Aorta (tissue), 5 donors: ENCODE measurements around the gene CCL2. TPM values are rescaled to one million over a fixed set of nuclear protein-coding genes. Genes with fewer than 3 reads are reported as not detected.

Experiments used
- ATAC-seq: fragments of 200-7000 bp; cut with Tn5 transposase; one replicate; pipeline ENCODE4 v1.9.1; 2022; ENCODE audit warnings: moderate library complexity; ENCODE audit not compliant: low FRiP score
- DNase-seq, 2 donors: peaks; one replicate each; pipeline ENCODE4 v3.0.0-alpha.2; 2020
- H3K27ac ChIP-seq, 2 donors: one replicate each; pipeline ENCODE4 v1.5.1; 2013; ENCODE audit warnings: low read length in 2 of 2, mild to moderate bottlenecking in 2 of 2, moderate library complexity in 2 of 2, control low read depth in 1 of 2, inconsistent platforms in 1 of 2, low read depth in 1 of 2
- H3K27me3 ChIP-seq, 2 donors: one replicate each; pipeline ENCODE4 v1.6.1; 2013; ENCODE audit warnings: control low read depth in 1 of 2, low read length in 1 of 2, mild to moderate bottlenecking in 1 of 2, moderate library complexity in 1 of 2; ENCODE audit not compliant: insufficient read depth in 2 of 2, control insufficient read depth in 1 of 2
- H3K36me3 ChIP-seq, 2 donors: one replicate each; pipeline ENCODE4 v1.6.1; 2013; ENCODE audit warnings: control low read depth in 1 of 2, low read length in 1 of 2, mild to moderate bottlenecking in 1 of 2; ENCODE audit not compliant: insufficient read depth in 2 of 2, control insufficient read depth in 1 of 2
- H3K4me1 ChIP-seq, 2 donors: one replicate each; pipeline ENCODE4 v1.6.1; 2013; ENCODE audit warnings: low read length in 2 of 2, control low read depth in 1 of 2, mild to moderate bottlenecking in 1 of 2, moderate library complexity in 1 of 2; ENCODE audit not compliant: insufficient read depth in 2 of 2, control insufficient read depth in 1 of 2
- H3K4me3 ChIP-seq, 2 donors: one replicate each; pipeline ENCODE4 v1.5.1; 2013; ENCODE audit warnings: low read length in 2 of 2, control low read depth in 1 of 2, mild to moderate bottlenecking in 1 of 2
- H3K9me3 ChIP-seq: one replicate; pipeline ENCODE4 v1.6.1; 2013; ENCODE audit warnings: mild to moderate bottlenecking, low read length; ENCODE audit not compliant: control insufficient read depth
- WGBS, 2 donors: extraction: QIAGEN DNeasy Blood & Tissue Kit; methylation state at CpG; one replicate each; pipeline ENCODE4 v1.1.7; 2013; 5-methylcytosine and 5-hydroxymethylcytosine counted together
- intact Hi-C, 2 donors: fragments of 100-400 bp; cut with DNase I; formaldehyde crosslinking; loops; one replicate each; pipeline versions ENCODE4 v1.14.2 to v1.15.0; 2022
- polyA plus RNA-seq, 2 donors: library from polyadenylated mRNA; stranded (reverse); fragments of 200-250 nt; gene quantifications; one replicate each; pipeline ENCODE4 v1.2.3, GENCODE V29; 2013
- total RNA-seq, 2 donors: library from RNA; stranded (reverse); fragmentation: NEBNext Ultra II Directional; extraction: Animal tissue kit (Norgen Biotek cat#: 25700); gene quantifications; one replicate each; pipeline ENCODE4 v1.2.1, GENCODE V29; 2021
- donor health status: healthy with polysubstance abuse.
- donor health status: Bipolar disorder and iron deficiency.
- donor health status: DM: no; HTN: no; CAD: no.
- donor health status: DM: no; HTN: no; CAD: no.
- donor health status: DM: yes; HTN: yes; CAD: no.

CCL2 gene
- total and polyA plus RNA-seq, 4 donors: 114 to 553 (median 218) TPM

GRCh38 chr17:34234616-34235015 is 20.5 kb upstream of the CCL2 start:
- peaks cover 0 to 3% of the 10 kb centered on the region in 2 donors for H3K4me1 ChIP-seq
- 90 to 93% methylated on average over 3 of the region's 3 CpGs for WGBS, 2 donors
- intact Hi-C loops: no loop called here

GRCh38 chr17:34235389-34236028 is 19.6 kb upstream of the CCL2 start:
- Histone ChIP-seq H3K4me1 (peaks cover 0 to 3% of the 10 kb centered on the region in 2 donors), H3K27me3 (no peaks in the 10 kb centered on the region), H3K27ac (peak overlapping the region in 1 of 2 donors; percentile 56), H3K36me3 (no peaks in the 10 kb centered on the region), H3K4me3 (no peak overlapping the region), H3K9me3 (no peaks in the 10 kb centered on the region)
- intact Hi-C loops: no loop called here
- ATAC-seq (peak; percentile 80), DNase-seq (peak in 1 of 2 donors; percentile 80)
- 23 to 27% methylated on average over 6 of the region's 6 CpGs for WGBS, 2 donors

More at GRCh38 chr17:34234616-34235015, 20.5 kb upstream of the CCL2 start:
- Histone ChIP-seq H3K27ac (no peak overlapping the region), H3K4me3 (no peak overlapping the region), H3K36me3 (no peaks in the 10 kb centered on the region), H3K27me3 (no peaks in the 10 kb centered on the region), H3K9me3 (peaks cover 2% of the 10 kb centered on the region)
- DNase-seq (no peak), ATAC-seq (no peak)

- Histone ChIP-seq H3K36me3 (no peaks in the 10 kb centered on the region), H3K9me3 (no peaks in the 10 kb centered on the region), H3K27ac (no peak overlapping the region), H3K27me3 (no peaks in the 10 kb centered on the region), H3K4me1 (peaks cover 0 to 3% of the 10 kb centered on the region in 2 donors), H3K4me3 (no peak overlapping the region)
- 72 to 77% methylated on average over 6 of the region's 6 CpGs for WGBS, 2 donors
- DNase-seq (no peak), ATAC-seq (no peak)
- intact Hi-C loops: no loop called here
These were observed 18.7 kb upstream of the CCL2 start for GRCh38 chr17:34236281-34236892.

- Histone ChIP-seq H3K36me3 (no peaks in the 10 kb centered on the region), H3K4me1 (peaks cover 0 to 3% of the 10 kb centered on the region in 2 donors), H3K4me3 (no peak overlapping the region), H3K9me3 (no peaks in the 10 kb centered on the region), H3K27me3 (no peaks in the 10 kb centered on the region), H3K27ac (no peak overlapping the region)
- WGBS, 2 donors: 71 to 88% methylated on average over 3 of the region's 3 CpGs
- DNase-seq (no peak), ATAC-seq (no peak)
- intact Hi-C loops: no loop called here
These were observed 17.6 kb upstream of the CCL2 start for GRCh38 chr17:34237458-34237857.

GRCh38 chr17:34241062-34241461 is 14.0 kb upstream of the CCL2 start:
- H3K36me3 ChIP-seq: no peaks in the 10 kb centered on the region
- ATAC-seq: peak; percentile 70
- H3K4me3 ChIP-seq: no peak overlapping the region
- DNase-seq: peak; percentile 79 to 88
- H3K9me3 ChIP-seq: no peaks in the 10 kb centered on the region
- no peaks in the 10 kb centered on the region for H3K27me3 ChIP-seq
- no peaks in the 10 kb centered on the region for H3K4me1 ChIP-seq
- intact Hi-C loops: loop anchor here in 1 of 2 donors (5.0 kb wide), 1 partner anchor 39 kb away; no protein-coding TSS in a partner anchor
- H3K27ac ChIP-seq: no peak overlapping the region
- 18 to 19% methylated on average over 4 of the region's 4 CpGs for WGBS, 2 donors

GRCh38 chr17:34242587-34243363 is 12.3 kb upstream of the CCL2 start:
- H3K27ac ChIP-seq: peak overlapping the region in 1 of 2 donors; percentile 56
- H3K4me1 ChIP-seq: no peaks in the 10 kb centered on the region
- DNase-seq (no peak), ATAC-seq (no peak)
- H3K27me3 ChIP-seq: no peaks in the 10 kb centered on the region
- H3K36me3 ChIP-seq: no peaks in the 10 kb centered on the region
- intact Hi-C loops: loop anchor here in 1 of 2 donors (5.0 kb wide), 1 partner anchor 40 kb away; no protein-coding TSS in a partner anchor
- 74 to 78% methylated on average over 8 of the region's 8 CpGs for WGBS, 2 donors
- H3K4me3 ChIP-seq: no peak overlapping the region
- H3K9me3 ChIP-seq: no peaks in the 10 kb centered on the region

- no peak overlapping the region for H3K4me3 ChIP-seq
- 68 to 70% methylated on average over 7 of the region's 7 CpGs for WGBS, 2 donors
- no peaks in the 10 kb centered on the region for H3K9me3 ChIP-seq
- ATAC-seq (no peak), DNase-seq (no peak)
- intact Hi-C loops: loop anchor here in 1 of 2 donors (5.0 kb wide), 1 partner anchor 41 kb away; no protein-coding TSS in a partner anchor
- no peaks in the 10 kb centered on the region for H3K27me3 ChIP-seq
- no peaks in the 10 kb centered on the region for H3K36me3 ChIP-seq
- no peak overlapping the region for H3K27ac ChIP-seq
- H3K4me1 ChIP-seq: peaks cover 0 to 2% of the 10 kb centered on the region in 2 donors
These were observed 11.4 kb upstream of the CCL2 start for GRCh38 chr17:34243364-34244320.
